ENCODE measurements around the gene POP7. TPM values are rescaled to one million over a fixed set of nuclear protein-coding genes. Genes with fewer than 3 reads are reported as not detected.
"Not testable (repeated sequence)": the region's sequence is repeated elsewhere in the genome, so short reads cannot be mapped to it uniquely, and the experiment has no call there.

Gene POP7
- polyA plus RNA-seq (2011; rRNA removed) = 24.5 and 35.2 TPM in 2 replicates
- polyA minus RNA-seq (2011; rRNA and poly(A)+ RNA removed) = 7.9 and 12.8 TPM in 2 replicates

DNA sequence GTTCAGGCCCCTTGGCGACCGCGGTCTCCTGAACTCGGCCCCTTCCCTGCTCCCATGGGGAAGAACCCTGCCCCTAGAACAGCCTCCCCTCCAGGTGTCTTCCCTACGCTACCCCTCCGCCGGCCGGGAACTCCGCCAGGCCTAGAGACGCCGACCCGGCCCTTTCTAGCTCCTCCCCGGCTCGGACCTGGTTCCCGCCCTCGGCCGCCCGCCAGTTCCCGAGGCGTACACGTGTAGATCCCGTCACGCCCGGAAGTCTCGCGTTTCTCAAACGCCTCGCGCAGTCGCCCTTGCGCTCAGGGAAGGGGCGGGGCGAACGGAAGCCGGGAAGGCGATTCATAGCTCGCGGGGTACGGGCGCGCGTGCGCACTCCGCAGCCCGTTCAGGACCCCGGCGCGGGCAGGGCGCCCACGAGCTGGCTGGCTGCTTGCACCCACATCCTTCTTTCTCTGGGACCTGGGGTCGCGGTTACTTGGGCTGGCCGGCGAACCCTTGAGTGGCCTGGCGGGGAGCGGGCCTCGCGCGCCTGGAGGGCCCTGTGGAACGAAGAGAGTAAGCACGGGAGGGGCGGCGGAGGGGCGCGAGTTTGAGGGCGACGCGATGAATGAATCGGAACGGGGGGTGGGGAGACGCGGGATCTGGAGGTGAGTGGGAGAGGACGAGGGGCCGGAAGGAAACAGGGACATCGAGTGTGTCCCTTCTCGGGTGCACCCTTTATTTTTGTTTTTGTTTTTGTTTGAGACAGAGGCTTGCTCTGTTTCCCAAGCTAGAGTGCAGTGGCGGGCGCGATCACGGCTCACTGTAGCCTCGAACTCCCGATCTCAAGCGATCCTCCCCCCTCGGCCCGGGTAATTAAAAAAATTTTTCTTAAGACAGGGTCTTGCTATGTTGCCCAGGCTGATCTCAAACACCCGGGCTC is at the start of gene POP7:
Gene POP7 (plus strand): TSS at position 369 of the 919 bp plus-strand sequence. CDS start 710 bp downstream, outside the sequence.
- H3K4me3 ChIP-seq (ENCODE audit: low read depth, low read length) = peak within 1 kb of the TSS; percentile 97
- ChIA-PET POLR2A (interaction anchor here (0.5 to 1.2 kb wide), 7 partner anchors 24 to 185 kb away, joined by 3 to 8 read pairs (median 4); partner anchors contain the start of genes EPHB4, SLC12A9, SRRT and UFSP1), CTCF (interaction anchor here (0.6 to 3.6 kb wide), 52 partner anchors 8 to 1739 kb away, joined by 3 to 112 read pairs (median 4); partner anchors contain the start of genes EPHB4, EPO, FBXO24 and GIGYF1)
- no peaks in the 10 kb centered on the region for H3K36me3 ChIP-seq (ENCODE audit: control insufficient read depth, insufficient read depth, low read length)
- no peaks in the 10 kb centered on the region for H3K27me3 ChIP-seq (ENCODE audit: control insufficient read depth, insufficient read depth, low read length)
- TF ChIP-seq, protein P1, sequence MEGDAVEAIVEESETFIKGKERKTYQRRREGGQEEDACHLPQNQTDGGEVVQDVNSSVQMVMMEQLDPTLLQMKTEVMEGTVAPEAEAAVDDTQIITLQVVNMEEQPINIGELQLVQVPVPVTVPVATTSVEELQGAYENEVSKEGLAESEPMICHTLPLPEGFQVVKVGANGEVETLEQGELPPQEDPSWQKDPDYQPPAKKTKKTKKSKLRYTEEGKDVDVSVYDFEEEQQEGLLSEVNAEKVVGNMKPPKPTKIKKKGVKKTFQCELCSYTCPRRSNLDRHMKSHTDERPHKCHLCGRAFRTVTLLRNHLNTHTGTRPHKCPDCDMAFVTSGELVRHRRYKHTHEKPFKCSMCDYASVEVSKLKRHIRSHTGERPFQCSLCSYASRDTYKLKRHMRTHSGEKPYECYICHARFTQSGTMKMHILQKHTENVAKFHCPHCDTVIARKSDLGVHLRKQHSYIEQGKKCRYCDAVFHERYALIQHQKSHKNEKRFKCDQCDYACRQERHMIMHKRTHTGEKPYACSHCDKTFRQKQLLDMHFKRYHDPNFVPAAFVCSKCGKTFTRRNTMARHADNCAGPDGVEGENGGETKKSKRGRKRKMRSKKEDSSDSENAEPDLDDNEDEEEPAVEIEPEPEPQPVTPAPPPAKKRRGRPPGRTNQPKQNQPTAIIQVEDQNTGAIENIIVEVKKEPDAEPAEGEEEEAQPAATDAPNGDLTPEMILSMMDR (IDR thresholded peaks at IDR 0.05; ENCODE audit: insufficient read depth, low read depth, low read length) = no peak
- DNase-seq (ENCODE audit: low read depth) = peak; percentile 71

DNA sequence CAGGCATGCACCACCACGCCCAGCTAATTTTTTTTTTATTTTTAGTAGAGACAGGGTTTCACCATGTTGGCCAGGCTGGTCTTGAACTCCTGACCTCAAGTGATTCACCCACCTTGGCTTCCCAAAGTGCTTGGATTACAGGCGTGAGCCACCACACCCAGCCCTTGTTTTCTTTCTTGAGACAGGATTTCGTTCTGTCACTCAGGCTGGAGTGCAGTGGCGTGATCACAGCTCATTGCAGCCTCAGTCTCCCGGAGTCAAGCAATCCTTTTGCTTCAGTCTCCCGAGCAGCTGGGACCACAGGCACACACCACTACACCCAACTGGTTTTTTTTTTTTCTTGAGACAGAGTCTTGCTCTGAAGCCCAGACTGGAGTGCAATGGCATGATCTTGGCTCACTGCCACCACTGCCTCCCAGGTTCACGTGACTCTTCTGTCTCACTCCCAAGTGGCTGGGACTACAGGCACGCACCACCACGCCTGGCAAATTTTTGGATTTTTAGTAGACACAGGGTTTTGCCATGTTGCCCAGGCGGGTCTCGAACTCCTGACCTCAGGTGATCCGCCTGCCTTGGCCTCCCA is 43.6 kb upstream of the POP7 start:
- H3K27me3 ChIP-seq (ENCODE audit: control insufficient read depth, insufficient read depth, low read length); H3K4me3 ChIP-seq (ENCODE audit: low read depth, low read length); DNase-seq (ENCODE audit: low read depth); H3K36me3 ChIP-seq (ENCODE audit: control insufficient read depth, insufficient read depth, low read length); POLR2A ChIA-PET: not testable (repeated sequence)
- CTCF ChIA-PET = interaction anchor here (1.1 to 2.7 kb wide), 2 partner anchors 29 to 98 kb away, joined by 4 to 7 read pairs; no protein-coding TSS in a partner anchor

DNA sequence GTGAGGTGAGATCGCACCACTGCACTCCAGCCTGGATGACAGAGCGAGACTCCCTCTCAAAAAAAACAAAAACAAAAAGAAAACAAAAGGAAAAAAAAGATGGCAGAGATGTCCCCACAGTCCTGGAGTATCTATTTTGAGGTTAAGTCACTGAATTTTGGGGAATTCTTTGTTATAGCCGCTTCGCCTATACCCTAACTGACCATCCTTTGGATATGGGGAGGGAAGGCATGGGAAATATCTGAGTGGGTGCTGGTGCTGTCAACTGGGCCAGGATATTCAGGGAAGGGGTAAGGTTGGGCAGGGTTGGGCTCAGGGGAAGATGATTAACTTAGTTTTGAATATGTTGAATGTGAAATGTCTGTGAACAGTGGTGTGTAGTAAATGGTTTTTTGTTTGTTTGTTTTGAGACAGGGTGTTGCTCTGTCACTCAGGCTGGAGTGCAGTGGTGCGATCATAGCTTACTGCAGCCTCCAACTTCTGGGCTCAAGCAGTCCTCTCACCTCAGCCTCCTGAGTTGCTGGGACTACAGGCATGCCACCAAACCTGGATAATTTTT is 40.7 kb upstream of the POP7 start:
- H3K36me3 ChIP-seq (ENCODE audit: control insufficient read depth, insufficient read depth, low read length) = no peaks in the 10 kb centered on the region
- TF ChIP-seq, protein P1 (IDR thresholded peaks at IDR 0.05; ENCODE audit: insufficient read depth, low read depth, low read length) = no peak
- POLR2A ChIA-PET = no interaction called here
- DNase-seq (ENCODE audit: low read depth) = no peak
- peaks cover 5% of the 10 kb centered on the region for H3K27me3 ChIP-seq (ENCODE audit: control insufficient read depth, insufficient read depth, low read length)
- H3K4me3 ChIP-seq (ENCODE audit: low read depth, low read length) = no peak overlapping the region
- CTCF ChIA-PET = no interaction called here

DNA sequence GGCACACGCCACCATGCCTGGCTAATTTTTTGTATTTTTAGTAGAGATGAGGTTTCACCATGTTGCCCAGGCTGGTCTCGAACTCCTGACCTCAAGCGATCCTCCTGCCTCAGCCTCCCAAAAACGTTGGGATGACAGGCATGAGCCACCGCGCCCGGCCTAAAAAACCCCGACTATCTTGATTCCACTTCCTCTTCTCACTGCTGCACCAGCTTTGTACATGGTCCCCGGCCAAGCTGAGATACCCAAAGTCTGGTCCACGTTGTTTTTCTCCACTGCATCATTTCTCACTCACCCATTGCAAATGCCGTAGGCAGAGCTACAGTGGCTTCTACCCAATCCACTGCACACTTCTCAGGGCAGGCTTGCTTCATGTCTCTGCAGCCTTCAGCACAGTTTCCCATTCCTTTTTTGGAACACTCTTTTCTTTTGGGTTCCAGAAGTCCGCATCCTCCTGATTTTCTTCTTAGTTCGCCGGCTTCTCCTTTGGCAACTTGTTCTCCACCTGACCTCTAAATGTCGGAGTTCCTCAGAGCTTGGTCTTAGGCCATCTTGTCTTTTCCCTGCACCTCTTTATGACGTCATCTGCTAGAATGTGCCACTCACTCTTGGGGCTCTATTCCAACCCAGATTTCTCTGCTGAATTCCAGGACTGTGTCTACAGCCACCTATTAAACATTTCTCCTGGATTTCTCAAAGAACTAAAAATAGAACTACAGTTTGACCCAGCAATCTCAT is 38.4 kb upstream of the POP7 start:
- Histone ChIP-seq H3K27me3 (ENCODE audit: control insufficient read depth, insufficient read depth, low read length) (peaks cover 6% of the 10 kb centered on the region), H3K4me3 (ENCODE audit: low read depth, low read length) (no peak overlapping the region), H3K36me3 (ENCODE audit: control insufficient read depth, insufficient read depth, low read length) (no peaks in the 10 kb centered on the region)
- ChIA-PET CTCF (interaction anchor here (1.0 to 1.4 kb wide), 2 partner anchors 24 to 34 kb away, joined by 3 to 5 read pairs; no protein-coding TSS in a partner anchor), POLR2A (no interaction called here)
- TF ChIP-seq, protein P1 (IDR thresholded peaks at IDR 0.05; ENCODE audit: insufficient read depth, low read depth, low read length) = no peak
- no peak for DNase-seq (ENCODE audit: low read depth)

DNA sequence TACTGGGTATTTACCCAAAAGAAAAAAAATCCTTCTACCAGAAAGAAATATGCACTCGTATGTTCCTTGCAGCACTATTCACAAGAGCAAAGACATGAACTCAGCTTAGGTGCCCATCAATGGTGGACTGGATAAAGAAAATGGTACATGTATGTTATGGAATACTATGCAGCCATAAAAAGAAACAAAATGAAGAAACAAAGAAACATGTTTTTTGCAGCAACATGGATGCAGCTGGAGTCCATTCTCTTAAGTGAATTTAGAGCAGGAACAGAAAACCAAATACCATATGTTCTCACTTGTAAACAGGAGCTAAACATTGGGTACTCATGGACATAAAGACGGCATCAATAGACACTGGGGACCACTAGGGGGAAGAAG is 37.9 kb upstream of the POP7 start:
- POLR2A ChIA-PET = no interaction called here
- CTCF ChIA-PET = interaction anchor here (1.4 kb wide), 1 partner anchor 24 kb away, joined by 3 read pairs; no protein-coding TSS in a partner anchor
- TF ChIP-seq, protein P1 (IDR thresholded peaks at IDR 0.05; ENCODE audit: insufficient read depth, low read depth, low read length) = no peak
- DNase-seq (ENCODE audit: low read depth) = no peak
- Histone ChIP-seq H3K4me3 (ENCODE audit: low read depth, low read length) (no peak overlapping the region), H3K27me3 (ENCODE audit: control insufficient read depth, insufficient read depth, low read length) (peaks cover 6% of the 10 kb centered on the region), H3K36me3 (ENCODE audit: control insufficient read depth, insufficient read depth, low read length) (no peaks in the 10 kb centered on the region)

DNA sequence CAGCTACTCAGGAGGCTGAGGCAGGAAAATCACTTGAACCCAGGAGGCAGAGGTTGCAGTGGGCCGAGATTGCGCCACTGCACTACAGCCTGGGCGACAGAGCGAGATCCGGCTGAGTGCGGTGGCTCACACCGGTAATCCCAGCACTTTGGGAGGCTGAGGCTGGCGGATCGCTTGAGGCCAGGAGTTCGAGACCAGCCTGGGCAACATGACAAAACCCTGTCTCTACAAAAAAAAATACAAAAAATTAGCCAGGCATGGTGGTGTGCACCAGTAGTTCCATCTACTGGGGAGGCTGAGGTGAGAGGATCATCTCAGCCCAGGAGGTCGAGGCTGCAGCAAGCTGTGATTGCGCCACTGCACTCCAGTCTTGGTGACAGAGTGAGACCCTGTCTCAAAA is 36.8 kb upstream of the POP7 start:
- POLR2A ChIA-PET; H3K36me3 ChIP-seq (ENCODE audit: control insufficient read depth, insufficient read depth, low read length); DNase-seq (ENCODE audit: low read depth); H3K27me3 ChIP-seq (ENCODE audit: control insufficient read depth, insufficient read depth, low read length); H3K4me3 ChIP-seq (ENCODE audit: low read depth, low read length): not testable (repeated sequence)
- CTCF ChIA-PET = interaction anchor here (0.7 to 1.2 kb wide), 2 partner anchors 105 to 123 kb away, joined by 3 to 4 read pairs; no protein-coding TSS in a partner anchor

Data from BJ (cell line).